ENCODE results near the gene ADD1. TPM values are rescaled to one million over a fixed set of nuclear protein-coding genes. Genes with fewer than 3 reads are reported as not detected.

Gene ADD1
- total RNA-seq, 2 experiments from 2014 or later, result 266 to 277 TPM

GRCh38 chr4:2886622-2887021, 43.0 kb downstream of the ADD1 start:
- H3K27me3 Mint-ChIP-seq, result no peaks in the 10 kb centered on the region
- no peak for DNase-seq
- H3K36me3 Mint-ChIP-seq (ENCODE audit: low read depth), result peaks cover 56% of the 10 kb centered on the region
- ChIA-PET CTCF (no interaction called here), POLR2A (no interaction called here)
- no peak overlapping the region for H3K27ac Mint-ChIP-seq
- H3K4me1 Mint-ChIP-seq, result peaks cover 5% of the 10 kb centered on the region
- no peak overlapping the region for H3K4me3 Mint-ChIP-seq
- no peaks in the 10 kb centered on the region for H3K9me3 Mint-ChIP-seq

GRCh38 chr4:2887343-2887742, 43.7 kb downstream of the ADD1 start:
- DNase-seq, result no peak
- Mint-ChIP-seq H3K36me3 (ENCODE audit: low read depth) (peaks cover 51% of the 10 kb centered on the region), H3K4me3 (no peak overlapping the region), H3K27me3 (no peaks in the 10 kb centered on the region), H3K27ac (no peak overlapping the region), H3K9me3 (no peaks in the 10 kb centered on the region), H3K4me1 (peaks cover 5% of the 10 kb centered on the region)
- POLR2A ChIA-PET, result no interaction called here
- CTCF ChIA-PET, result interaction anchor here (1.1 kb wide), 1 partner anchor 121 kb away, joined by 3 read pairs; no protein-coding TSS in a partner anchor

GRCh38 chr4:2888886-2889285, 45.2 kb downstream of the ADD1 start:
- H3K27me3 Mint-ChIP-seq, result no peaks in the 10 kb centered on the region
- POLR2A ChIA-PET, result no interaction called here

GRCh38 chr4:2891294-2891693, 47.6 kb downstream of the ADD1 start:
- Mint-ChIP-seq H3K4me3 (no peak overlapping the region), H3K9me3 (no peaks in the 10 kb centered on the region), H3K4me1 (no peaks in the 10 kb centered on the region), H3K27me3 (no peaks in the 10 kb centered on the region), H3K36me3 (ENCODE audit: low read depth) (peaks cover 43% of the 10 kb centered on the region), H3K27ac (no peak overlapping the region)
- CTCF ChIA-PET, result interaction anchor here (1.5 to 1.8 kb wide), 2 partner anchors 64 to 128 kb away, joined by 3 to 4 read pairs; no protein-coding TSS in a partner anchor
- POLR2A ChIA-PET, result interaction anchor here (1.5 kb wide), 1 partner anchor 44 kb away, joined by 5 read pairs; no protein-coding TSS in a partner anchor
- no peak for DNase-seq

More at GRCh38 chr4:2888886-2889285, 45.2 kb downstream of the ADD1 start:
- Mint-ChIP-seq H3K9me3 (no peaks in the 10 kb centered on the region), H3K36me3 (ENCODE audit: low read depth) (peaks cover 43% of the 10 kb centered on the region), H3K4me1 (peaks cover 5% of the 10 kb centered on the region), H3K27ac (no peak overlapping the region), H3K4me3 (no peak overlapping the region)
- DNase-seq, result no peak
- CTCF ChIA-PET, result no interaction called here

- Mint-ChIP-seq H3K27me3 (no peaks in the 10 kb centered on the region), H3K4me3 (no peak overlapping the region), H3K4me1 (no peaks in the 10 kb centered on the region), H3K27ac (no peak overlapping the region), H3K9me3 (no peaks in the 10 kb centered on the region), H3K36me3 (ENCODE audit: low read depth) (peaks cover 45% of the 10 kb centered on the region)
- ChIA-PET CTCF (no interaction called here), POLR2A (interaction anchor here (0.7 kb wide), 1 partner anchor 109 kb away, joined by 3 read pairs; no protein-coding TSS in a partner anchor)
- DNase-seq, result no peak
Observed at GRCh38 chr4:2893772-2894171, 50.1 kb downstream of the ADD1 start.

GRCh38 chr4:2898001-2898400, 54.4 kb downstream of the ADD1 start:
- POLR2A ChIA-PET, result no interaction called here
- H3K4me1 Mint-ChIP-seq, result no peaks in the 10 kb centered on the region
- H3K4me3 Mint-ChIP-seq, result no peak overlapping the region
- H3K27ac Mint-ChIP-seq, result no peak overlapping the region
- no peaks in the 10 kb centered on the region for H3K27me3 Mint-ChIP-seq
- peaks cover 71% of the 10 kb centered on the region for H3K36me3 Mint-ChIP-seq (ENCODE audit: low read depth)
- no peaks in the 10 kb centered on the region for H3K9me3 Mint-ChIP-seq
- CTCF ChIA-PET, result no interaction called here
- DNase-seq, result no peak

GRCh38 chr4:2900741-2901140, 57.1 kb downstream of the ADD1 start:
- Mint-ChIP-seq H3K4me1 (peaks cover 5% of the 10 kb centered on the region), H3K9me3 (no peaks in the 10 kb centered on the region), H3K27ac (no peak overlapping the region), H3K4me3 (no peak overlapping the region), H3K27me3 (no peaks in the 10 kb centered on the region), H3K36me3 (ENCODE audit: low read depth) (peaks cover 75% of the 10 kb centered on the region)
- POLR2A ChIA-PET, result no interaction called here
- CTCF ChIA-PET, result no interaction called here
- DNase-seq, result no peak

- peaks cover 76% of the 10 kb centered on the region for H3K36me3 Mint-ChIP-seq (ENCODE audit: low read depth)
- peaks cover 8% of the 10 kb centered on the region for H3K4me1 Mint-ChIP-seq
- H3K27me3 Mint-ChIP-seq, result no peaks in the 10 kb centered on the region
- H3K4me3 Mint-ChIP-seq, result no peak overlapping the region
- CTCF ChIA-PET, result no interaction called here
- DNase-seq, result no peak
- POLR2A ChIA-PET, result no interaction called here
- no peak overlapping the region for H3K27ac Mint-ChIP-seq
- H3K9me3 Mint-ChIP-seq, result no peaks in the 10 kb centered on the region
Observed at GRCh38 chr4:2901186-2901585, 57.5 kb downstream of the ADD1 start.

- ChIA-PET CTCF (no interaction called here), POLR2A (no interaction called here)
- peaks cover 75% of the 10 kb centered on the region for H3K36me3 Mint-ChIP-seq (ENCODE audit: low read depth)
- no peaks in the 10 kb centered on the region for H3K27me3 Mint-ChIP-seq
- H3K9me3 Mint-ChIP-seq, result no peaks in the 10 kb centered on the region
- H3K4me3 Mint-ChIP-seq, result no peak overlapping the region
- peaks cover 17% of the 10 kb centered on the region for H3K4me1 Mint-ChIP-seq
- H3K27ac Mint-ChIP-seq, result peak overlapping the region; percentile 33
- DNase-seq, result no peak
Observed at GRCh38 chr4:2902126-2902525, 58.5 kb downstream of the ADD1 start.

GRCh38 chr4:2905544-2905943, 61.9 kb downstream of the ADD1 start:
- no peak for DNase-seq
- Mint-ChIP-seq H3K27ac (peak overlapping the region; percentile 33), H3K36me3 (ENCODE audit: low read depth) (peaks cover 79% of the 10 kb centered on the region), H3K9me3 (no peaks in the 10 kb centered on the region), H3K4me3 (no peak overlapping the region), H3K27me3 (no peaks in the 10 kb centered on the region), H3K4me1 (peaks cover 21% of the 10 kb centered on the region)
- ChIA-PET CTCF (interaction anchor here (1.0 kb wide), 1 partner anchor 48 kb away, joined by 3 read pairs; no protein-coding TSS in a partner anchor), POLR2A (no interaction called here)

- DNase-seq, result no peak
- no peaks in the 10 kb centered on the region for H3K27me3 Mint-ChIP-seq
- peaks cover 21% of the 10 kb centered on the region for H3K4me1 Mint-ChIP-seq
- no peak overlapping the region for H3K4me3 Mint-ChIP-seq
- CTCF ChIA-PET, result no interaction called here
- POLR2A ChIA-PET, result no interaction called here
- no peaks in the 10 kb centered on the region for H3K9me3 Mint-ChIP-seq
- peaks cover 78% of the 10 kb centered on the region for H3K36me3 Mint-ChIP-seq (ENCODE audit: low read depth)
- H3K27ac Mint-ChIP-seq, result peak overlapping the region; percentile 48
Observed at GRCh38 chr4:2906218-2906617, 62.6 kb downstream of the ADD1 start.

- Mint-ChIP-seq H3K27me3 (no peaks in the 10 kb centered on the region), H3K27ac (no peak overlapping the region), H3K9me3 (no peaks in the 10 kb centered on the region), H3K36me3 (ENCODE audit: low read depth) (peaks cover 76% of the 10 kb centered on the region), H3K4me3 (no peak overlapping the region), H3K4me1 (peaks cover 21% of the 10 kb centered on the region)
- POLR2A ChIA-PET, result no interaction called here
- no peak for DNase-seq
- CTCF ChIA-PET, result no interaction called here
Observed at GRCh38 chr4:2907226-2907625, 63.6 kb downstream of the ADD1 start.

- Mint-ChIP-seq H3K4me3 (no peak overlapping the region), H3K27ac (no peak overlapping the region), H3K36me3 (ENCODE audit: low read depth) (peaks cover 74% of the 10 kb centered on the region), H3K4me1 (peaks cover 21% of the 10 kb centered on the region), H3K27me3 (no peaks in the 10 kb centered on the region), H3K9me3 (no peaks in the 10 kb centered on the region)
- DNase-seq, result no peak
- CTCF ChIA-PET, result no interaction called here
- POLR2A ChIA-PET, result no interaction called here
Observed at GRCh38 chr4:2907706-2908293, 64.2 kb downstream of the ADD1 start.

- peaks cover 72% of the 10 kb centered on the region for H3K36me3 Mint-ChIP-seq (ENCODE audit: low read depth)
- no peaks in the 10 kb centered on the region for H3K9me3 Mint-ChIP-seq
- POLR2A ChIA-PET, result no interaction called here
- H3K4me1 Mint-ChIP-seq, result peaks cover 21% of the 10 kb centered on the region
- no peak for DNase-seq
- CTCF ChIA-PET, result no interaction called here
- no peak overlapping the region for H3K27ac Mint-ChIP-seq
- H3K4me3 Mint-ChIP-seq, result no peak overlapping the region
- H3K27me3 Mint-ChIP-seq, result no peaks in the 10 kb centered on the region
Observed at GRCh38 chr4:2908686-2909085, 65.0 kb downstream of the ADD1 start.

All from activated CD4-positive, alpha-beta memory T cell treated with anti-CD3 and anti-CD28 coated beads, Interleukin-2, amount 10 ng/mL, durations not matched to agents 7 days and 5 days (primary cell).